ENCODE results near the gene WFDC1.
"Not testable (repeated sequence)": the region's sequence is repeated elsewhere in the genome, so short reads cannot be mapped to it uniquely, and the experiment has no call there.

WFDC1 gene

GRCh38 chr16:84339311-84339710 lies 44.6 kb downstream of the WFDC1 start:
- H3K27ac Mint-ChIP-seq, result no peak overlapping the region
- DNase-seq (no peak), ATAC-seq (no peak)
- H3K4me1 Mint-ChIP-seq, result no peaks in the 10 kb centered on the region
- no peaks in the 10 kb centered on the region for H3K27me3 Mint-ChIP-seq
- no peak overlapping the region for H3K4me3 Mint-ChIP-seq
- no peaks in the 10 kb centered on the region for H3K36me3 Mint-ChIP-seq (ENCODE audit: low read depth)
- H3K9me3 Mint-ChIP-seq, result peaks cover 14% of the 10 kb centered on the region

GRCh38 chr16:84339766-84340165 lies 45.1 kb downstream of the WFDC1 start:
- H3K27ac Mint-ChIP-seq, result no peak overlapping the region
- no peaks in the 10 kb centered on the region for H3K27me3 Mint-ChIP-seq
- H3K4me3 Mint-ChIP-seq, result no peak overlapping the region
- no peaks in the 10 kb centered on the region for H3K4me1 Mint-ChIP-seq
- no peaks in the 10 kb centered on the region for H3K36me3 Mint-ChIP-seq (ENCODE audit: low read depth)
- peaks cover 14% of the 10 kb centered on the region for H3K9me3 Mint-ChIP-seq
- ATAC-seq, result no peak
- no peak for DNase-seq

- Mint-ChIP-seq H3K9me3 (peaks cover 13% of the 10 kb centered on the region), H3K36me3 (ENCODE audit: low read depth) (no peaks in the 10 kb centered on the region), H3K27me3 (no peaks in the 10 kb centered on the region), H3K4me3 (no peak overlapping the region), H3K4me1 (no peaks in the 10 kb centered on the region), H3K27ac (no peak overlapping the region)
- ATAC-seq (no peak), DNase-seq (no peak)
These were observed 45.8 kb downstream of the WFDC1 start for GRCh38 chr16:84340325-84341040.

- H3K9me3 Mint-ChIP-seq, result peaks cover 8% of the 10 kb centered on the region
- no peaks in the 10 kb centered on the region for H3K4me1 Mint-ChIP-seq
- no peak overlapping the region for H3K4me3 Mint-ChIP-seq
- H3K36me3 Mint-ChIP-seq (ENCODE audit: low read depth), result no peaks in the 10 kb centered on the region
- ATAC-seq, result no peak
- no peak for DNase-seq
- H3K27ac Mint-ChIP-seq, result no peak overlapping the region
- H3K27me3 Mint-ChIP-seq, result no peaks in the 10 kb centered on the region
These were observed 47.0 kb downstream of the WFDC1 start for GRCh38 chr16:84341528-84342295.

- DNase-seq; H3K36me3 Mint-ChIP-seq (ENCODE audit: low read depth); H3K9me3 Mint-ChIP-seq; H3K27ac Mint-ChIP-seq; H3K4me3 Mint-ChIP-seq; H3K27me3 Mint-ChIP-seq; ATAC-seq; H3K4me1 Mint-ChIP-seq: not testable (repeated sequence)
These were observed 49.1 kb downstream of the WFDC1 start for GRCh38 chr16:84343800-84344199.

- Mint-ChIP-seq H3K4me3 (no peak overlapping the region), H3K27me3 (no peaks in the 10 kb centered on the region), H3K9me3 (no peaks in the 10 kb centered on the region), H3K27ac (no peak overlapping the region), H3K36me3 (ENCODE audit: low read depth) (no peaks in the 10 kb centered on the region), H3K4me1 (no peaks in the 10 kb centered on the region)
- no peak for DNase-seq
- ATAC-seq, result no peak
These were observed 50.1 kb downstream of the WFDC1 start for GRCh38 chr16:84344781-84345180.

- Mint-ChIP-seq H3K27ac (no peak overlapping the region), H3K36me3 (ENCODE audit: low read depth) (no peaks in the 10 kb centered on the region), H3K9me3 (no peaks in the 10 kb centered on the region), H3K4me1 (no peaks in the 10 kb centered on the region), H3K27me3 (no peaks in the 10 kb centered on the region), H3K4me3 (no peak overlapping the region)
- ATAC-seq (no peak), DNase-seq (no peak)
These were observed 52.5 kb downstream of the WFDC1 start for GRCh38 chr16:84347161-84347560.

- ATAC-seq (no peak), DNase-seq (no peak)
- peaks cover 2% of the 10 kb centered on the region for H3K27me3 Mint-ChIP-seq
- no peak overlapping the region for H3K4me3 Mint-ChIP-seq
- H3K36me3 Mint-ChIP-seq (ENCODE audit: low read depth), result no peaks in the 10 kb centered on the region
- no peaks in the 10 kb centered on the region for H3K9me3 Mint-ChIP-seq
- H3K4me1 Mint-ChIP-seq, result no peaks in the 10 kb centered on the region
- no peak overlapping the region for H3K27ac Mint-ChIP-seq
These were observed 53.8 kb downstream of the WFDC1 start for GRCh38 chr16:84348386-84348888.

- peaks cover 2% of the 10 kb centered on the region for H3K27me3 Mint-ChIP-seq
- H3K27ac Mint-ChIP-seq, result no peak overlapping the region
- ATAC-seq (no peak), DNase-seq (no peak)
- no peaks in the 10 kb centered on the region for H3K36me3 Mint-ChIP-seq (ENCODE audit: low read depth)
- no peaks in the 10 kb centered on the region for H3K9me3 Mint-ChIP-seq
- no peak overlapping the region for H3K4me3 Mint-ChIP-seq
- no peaks in the 10 kb centered on the region for H3K4me1 Mint-ChIP-seq
These were observed 55.4 kb downstream of the WFDC1 start for GRCh38 chr16:84349862-84350684.

- Mint-ChIP-seq H3K36me3 (ENCODE audit: low read depth) (no peaks in the 10 kb centered on the region), H3K4me1 (no peaks in the 10 kb centered on the region), H3K9me3 (no peaks in the 10 kb centered on the region), H3K27me3 (peaks cover 2% of the 10 kb centered on the region), H3K27ac (no peak overlapping the region), H3K4me3 (no peak overlapping the region)
- DNase-seq, result no peak
- ATAC-seq, result no peak
These were observed 56.2 kb downstream of the WFDC1 start for GRCh38 chr16:84350685-84351400.

GRCh38 chr16:84351630-84352029 lies 57.0 kb downstream of the WFDC1 start:
- Mint-ChIP-seq H3K9me3 (no peaks in the 10 kb centered on the region), H3K4me3 (no peak overlapping the region), H3K36me3 (ENCODE audit: low read depth) (no peaks in the 10 kb centered on the region), H3K27me3 (peaks cover 2% of the 10 kb centered on the region), H3K4me1 (no peaks in the 10 kb centered on the region), H3K27ac (no peak overlapping the region)
- no peak for ATAC-seq
- no peak for DNase-seq

GRCh38 chr16:84354306-84354705 lies 59.6 kb downstream of the WFDC1 start:
- no peaks in the 10 kb centered on the region for H3K36me3 Mint-ChIP-seq (ENCODE audit: low read depth)
- ATAC-seq (no peak), DNase-seq (no peak)
- no peak overlapping the region for H3K27ac Mint-ChIP-seq
- H3K4me1 Mint-ChIP-seq, result peaks cover 18% of the 10 kb centered on the region
- no peaks in the 10 kb centered on the region for H3K9me3 Mint-ChIP-seq
- H3K27me3 Mint-ChIP-seq, result peaks cover 2% of the 10 kb centered on the region
- no peak overlapping the region for H3K4me3 Mint-ChIP-seq

- H3K4me1 Mint-ChIP-seq, result peaks cover 27% of the 10 kb centered on the region
- H3K36me3 Mint-ChIP-seq (ENCODE audit: low read depth), result no peaks in the 10 kb centered on the region
- H3K27me3 Mint-ChIP-seq, result peaks cover 2% of the 10 kb centered on the region
- H3K4me3 Mint-ChIP-seq, result no peak overlapping the region
- no peaks in the 10 kb centered on the region for H3K9me3 Mint-ChIP-seq
- H3K27ac Mint-ChIP-seq, result no peak overlapping the region
- DNase-seq, result no peak
- ATAC-seq, result no peak
These were observed 60.5 kb downstream of the WFDC1 start for GRCh38 chr16:84355149-84355548.

- Mint-ChIP-seq H3K36me3 (ENCODE audit: low read depth) (no peaks in the 10 kb centered on the region), H3K4me1 (peaks cover 37% of the 10 kb centered on the region)
- DNase-seq, result no peak
These were observed 61.5 kb downstream of the WFDC1 start for GRCh38 chr16:84356176-84356575.

More at GRCh38 chr16:84356176-84356575, 61.5 kb downstream of the WFDC1 start:
- ATAC-seq, result no peak
- Mint-ChIP-seq H3K4me3 (no peak overlapping the region), H3K9me3 (no peaks in the 10 kb centered on the region), H3K27me3 (peaks cover 2% of the 10 kb centered on the region), H3K27ac (no peak overlapping the region)

Measured in activated naive CD8-positive, alpha-beta T cell treated with anti-CD3 and anti-CD28 coated beads, Interleukin-2, amount 50 U/mL, for 24 hours (primary cell).